ENCODE data around the gene MTHFR.

The MTHFR gene

GRCh38 chr1:11741919-11742558 lies 63.7 kb downstream of the MTHFR start:
- no peak for TF ChIP-seq CTCF (IDR thresholded peaks at IDR 0.05; ENCODE audit: low read depth, low read length)
- DNase-seq (ENCODE audit: low read depth in 2 of 2), result no peak
- H3K4me3 ChIP-seq (replicated peaks in 1 of 2; ENCODE audit: low read depth in 2 of 2, low read length in 2 of 2), result no peak overlapping the region

- DNase-seq (ENCODE audit: low read depth in 2 of 2), result no peak
- no peak for TF ChIP-seq CTCF (IDR thresholded peaks at IDR 0.05; ENCODE audit: low read depth, low read length)
- H3K4me3 ChIP-seq (replicated peaks in 1 of 2; ENCODE audit: low read depth in 2 of 2, low read length in 2 of 2), result no peak overlapping the region
Observed at GRCh38 chr1:11741482-11741881, 64.3 kb downstream of the MTHFR start.

GRCh38 chr1:11740258-11741192 lies 65.2 kb downstream of the MTHFR start:
- no peak for DNase-seq (ENCODE audit: low read depth in 2 of 2)
- H3K4me3 ChIP-seq (replicated peaks in 1 of 2; ENCODE audit: low read depth in 2 of 2, low read length in 2 of 2), result no peak overlapping the region
- TF ChIP-seq CTCF (IDR thresholded peaks at IDR 0.05; ENCODE audit: low read depth, low read length), result no peak

- DNase-seq (ENCODE audit: low read depth in 2 of 2), result no peak
- no peak for TF ChIP-seq CTCF (IDR thresholded peaks at IDR 0.05; ENCODE audit: low read depth, low read length)
- H3K4me3 ChIP-seq (replicated peaks in 1 of 2; ENCODE audit: low read depth in 2 of 2, low read length in 2 of 2), result no peak overlapping the region
Observed at GRCh38 chr1:11738783-11739182, 67.0 kb downstream of the MTHFR start.

GRCh38 chr1:11738096-11738495 lies 67.7 kb downstream of the MTHFR start:
- no peak for TF ChIP-seq CTCF (IDR thresholded peaks at IDR 0.05; ENCODE audit: low read depth, low read length)
- no peak overlapping the region for H3K4me3 ChIP-seq (replicated peaks in 1 of 2; ENCODE audit: low read depth in 2 of 2, low read length in 2 of 2)

GRCh38 chr1:11736746-11737639 lies 68.8 kb downstream of the MTHFR start:
- H3K4me3 ChIP-seq (replicated peaks in 1 of 2; ENCODE audit: low read depth in 2 of 2, low read length in 2 of 2), result peak overlapping the region; percentile 98 to 99
- no peak for TF ChIP-seq CTCF (IDR thresholded peaks at IDR 0.05; ENCODE audit: low read depth, low read length)
- peak; percentile 82 to 98 for DNase-seq (ENCODE audit: low read depth in 2 of 2)

More at GRCh38 chr1:11738096-11738495, 67.7 kb downstream of the MTHFR start:
- DNase-seq (ENCODE audit: low read depth in 2 of 2), result no peak
